Heart right ventricle (tissue), 16 donors: ENCODE results near the gene MAZ. TPM values are rescaled to one million over a fixed set of nuclear protein-coding genes. Genes with fewer than 3 reads are reported as not detected.

Experiments
- ATAC-seq, 8 donors: fragments of 200-7000 bp; cut with Tn5 transposase; one replicate each; pipeline ENCODE4 v1.9.1; 2020; ENCODE audit warnings: mild to moderate bottlenecking in 8 of 8, moderate library complexity in 8 of 8, moderate number of reproducible peaks in 1 of 8
- DNase-seq, 2 donors: peaks; one replicate each; pipeline ENCODE4 v3.0.0-alpha.2; 2020
- H3K27ac ChIP-seq, 10 donors: fragments of 200-600 bp; sonication (generic) in 2 of 10; one replicate each; pipeline versions ENCODE4 v1.5.0 to v1.8.0; 2020 to 2022; ENCODE audit warnings: mild to moderate bottlenecking in 3 of 10
- H3K27me3 ChIP-seq, 7 donors: fragments of 200-600 bp; one replicate each; pipeline ENCODE4 v1.8.0; 2021 to 2022; ENCODE audit warnings: mild to moderate bottlenecking in 2 of 7
- H3K36me3 ChIP-seq, 9 donors: fragments of 200-600 bp; sonication (generic) in 1 of 9; one replicate each; pipeline versions ENCODE4 v1.5.0 to v1.8.0; 2020 to 2022; ENCODE audit warnings: mild to moderate bottlenecking in 2 of 9
- H3K4me1 ChIP-seq, 9 donors: fragments of 200-600 bp; sonication (generic) in 1 of 9; one replicate each; pipeline versions ENCODE4 v1.5.0 to v1.8.0; 2020 to 2022; ENCODE audit warnings: mild to moderate bottlenecking in 4 of 9
- H3K4me3 ChIP-seq, 10 donors: fragments of 200-600 bp; sonication (generic) in 2 of 10; one replicate each; pipeline versions ENCODE4 v1.5.0 to v1.8.0; 2020 to 2022; ENCODE audit warnings: mild to moderate bottlenecking in 7 of 10, moderate library complexity in 2 of 10
- H3K9me3 ChIP-seq, 11 donors: fragments of 200-600 bp in 10 of 11; sonication (generic) in 2 of 11; one replicate each; pipeline versions ENCODE4 v1.5.0 to v1.8.0; 2013 to 2022; ENCODE audit warnings: mild to moderate bottlenecking in 2 of 11, control low read depth in 1 of 11, moderate library complexity in 1 of 11
- CTCF ChIP-seq, 9 donors: fragments of 200-600 bp; sonication (generic) in 2 of 9; IDR thresholded peaks; one replicate each; pipeline versions ENCODE4 v1.5.0 to v1.8.0; 2021 to 2022; ENCODE audit warnings: antibody characterized with exemption in 9 of 9, mild to moderate bottlenecking in 5 of 9, moderate library complexity in 1 of 9
- WGBS, 2 donors: extraction: QIAGEN DNeasy Blood & Tissue Kit; methylation state at CpG; one replicate each; pipeline ENCODE4 v1.1.7; 2013; ENCODE audit warnings: inconsistent platforms in 1 of 2; 5-methylcytosine and 5-hydroxymethylcytosine counted together
- intact Hi-C, 10 donors: fragments of 100-400 bp; cut with DNase I; formaldehyde crosslinking; loops; one replicate each; pipeline versions ENCODE4 v1.11.1 to v1.14.2; 2022
- polyA plus RNA-seq, 2 donors: library from polyadenylated mRNA; stranded (reverse); fragments of 200-250 nt; gene quantifications; one replicate each; pipeline ENCODE4 v1.2.3, GENCODE V29; 2013
- total RNA-seq, 10 donors: library from RNA; stranded (reverse); fragmentation: NEBNext Ultra II Directional in 3 of 10; extraction: Animal tissue kit (Norgen Biotek cat#: 25700) in 3 of 10; gene quantifications; one replicate each; pipeline versions ENCODE4 v1.2.1 to v1.2.4, GENCODE V29; 2021 to 2023
- donor health status: Arrhythmogenic right ventricular cardiomyopathy.
- donor health status: ischemic (EF 13 %, LVEDD 7.1; RV severe dilation, severe dysfunction).
- donor health status: healthy with polysubstance abuse.
- donor health status: DM: no; HTN: yes; CAD: no.
- donor health status: DM: no; HTN: no; CAD: no.
- donor health status: ischemic (EF 25% LVEDD 6.9; RV normal size, moderate dysfunction).
- donor health status: ischemic (EF 25% LVEDD 5.7; RV mildly dilated, moderate dysfunction).
- donor health status: healthy.
- donor health status: DM: yes; HTN: yes; CAD: no.
- donor health status: Ischemic cardiomyopathy.
- donor health status: ischemic (EF 35%, LVEDD 5.7; RV mildly dilated, moderate dysfunction).
- donor health status: nonischemic (EF 11% LVEDD 7.7; RV severe dilation, severe dysfunction).
- donor health status: DM: yes; HTN: yes; CAD: no.
- donor health status: PGD.
- donor health status: ischemic (EF 29% LVEDD 5.4; RV normal size, mild dysfunction).
- donor health status: nonischemic (EF 23%, LVEDD 6.1; RV moderate dilation, normal function).

Gene MAZ
- total and polyA plus RNA-seq, 12 donors: 44.2 to 115 (median 66.3) TPM

- ATAC-seq (no peak), DNase-seq (no peak)
- 71 to 74% methylated on average over 9 of the region's 9 CpGs for WGBS, 2 donors
- Histone ChIP-seq H3K27me3 (peaks cover 0 to 16% (median 0%) of the 10 kb centered on the region in 7 donors), H3K27ac (peak overlapping the region in 8 of 10 donors; percentile 86 to 97 (median 92)), H3K4me1 (peaks cover 32 to 86% (median 77%) of the 10 kb centered on the region in 9 donors), H3K4me3 (peak overlapping the region in 9 of 10 donors; percentile 50 to 73 (median 65)), H3K36me3 (peaks cover 0 to 28% (median 14%) of the 10 kb centered on the region in 9 donors), H3K9me3 (no peaks in the 10 kb centered on the region)
- no peak for TF ChIP-seq CTCF (IDR thresholded peaks at IDR 0.05)
- intact Hi-C loops: loop anchor here in 5 of 10 donors (5.0 to 10.0 kb wide), 5 partner anchors 34 to 842 kb away; partner anchors contain the start of genes FBRS (in 1 of the 5), HIRIP3 (in 1 of the 5), INO80E (in 1 of the 5) and PRR14 (in 1 of the 5)
Measured at GRCh38 chr16:29812754-29813643, 6.7 kb downstream of the MAZ start.

- Histone ChIP-seq H3K27me3 (peaks cover 0 to 16% (median 0%) of the 10 kb centered on the region in 7 donors), H3K36me3 (peaks cover 0 to 31% (median 10%) of the 10 kb centered on the region in 9 donors), H3K27ac (peak overlapping the region in 2 of 10 donors; percentile 96), H3K4me3 (no peak overlapping the region), H3K9me3 (no peaks in the 10 kb centered on the region), H3K4me1 (peaks cover 23 to 84% (median 68%) of the 10 kb centered on the region in 9 donors)
- WGBS, 2 donors: 75 to 81% methylated on average over 24 of the region's 24 CpGs
- no peak for TF ChIP-seq CTCF (IDR thresholded peaks at IDR 0.05)
- DNase-seq: peak in 1 of 2 donors; percentile 19
- intact Hi-C loops: loop anchor here in 5 of 10 donors (5.0 to 10.0 kb wide), 5 partner anchors 33 to 841 kb away; partner anchors contain the start of genes FBRS (in 1 of the 5), HIRIP3 (in 1 of the 5), INO80E (in 1 of the 5) and PRR14 (in 1 of the 5)
- no peak for ATAC-seq
Measured at GRCh38 chr16:29813644-29814562, 7.6 kb downstream of the MAZ start.

- WGBS, 2 donors: 74 to 83% methylated on average over 5 of the region's 5 CpGs
- peak overlapping the region in 3 of 10 donors; percentile 65 to 80 (median 75) for H3K4me3 ChIP-seq
- H3K36me3 ChIP-seq: peaks cover 0 to 30% (median 5%) of the 10 kb centered on the region in 9 donors
- no peak for ATAC-seq
- peaks cover 0 to 16% (median 0%) of the 10 kb centered on the region in 7 donors for H3K27me3 ChIP-seq
- no peak for TF ChIP-seq CTCF (IDR thresholded peaks at IDR 0.05)
- intact Hi-C loops: loop anchor here in 5 of 10 donors (5.0 to 10.0 kb wide), 5 partner anchors 33 to 840 kb away; partner anchors contain the start of genes FBRS (in 1 of the 5), HIRIP3 (in 1 of the 5), INO80E (in 1 of the 5) and PRR14 (in 1 of the 5)
- no peaks in the 10 kb centered on the region for H3K9me3 ChIP-seq
- H3K4me1 ChIP-seq: peaks cover 20 to 84% (median 65%) of the 10 kb centered on the region in 9 donors
- DNase-seq: no peak
- H3K27ac ChIP-seq: peak overlapping the region in 7 of 10 donors; percentile 86 to 96 (median 91)
Measured at GRCh38 chr16:29814592-29814991, 8.3 kb downstream of the MAZ start.
